GM18907 (cell line): Measurements from ENCODE around the gene GRIA1.

Experiments used
- ATAC-seq: cut with Tn5 transposase; IDR thresholded peaks from one replicate; pipeline ENCODE4 v1.9.1; 2021; ENCODE audit warnings: mild to moderate bottlenecking, moderate library complexity; ENCODE audit not compliant: unreplicated experiment

GRIA1 gene

GRCh38 chr5:153496835-153497234, 6.4 kb downstream of the GRIA1 start:
- no peak for ATAC-seq

- no peak for ATAC-seq
Observed at GRCh38 chr5:153498516-153498915, 8.0 kb downstream of the GRIA1 start.

GRCh38 chr5:153500178-153500577, 9.7 kb downstream of the GRIA1 start:
- ATAC-seq = no peak

GRCh38 chr5:153504726-153505125, 14.3 kb downstream of the GRIA1 start:
- ATAC-seq = no peak

GRCh38 chr5:153508700-153509099, 18.2 kb downstream of the GRIA1 start:
- ATAC-seq = no peak

GRCh38 chr5:153511622-153512021, 21.2 kb downstream of the GRIA1 start:
- ATAC-seq = no peak

- no peak for ATAC-seq
Observed at GRCh38 chr5:153513156-153513555, 22.7 kb downstream of the GRIA1 start.

GRCh38 chr5:153515301-153515700, 24.8 kb downstream of the GRIA1 start:
- no peak for ATAC-seq

GRCh38 chr5:153516504-153517240, 26.2 kb downstream of the GRIA1 start:
- no peak for ATAC-seq

- ATAC-seq = no peak
Observed at GRCh38 chr5:153517241-153517611, 26.8 kb downstream of the GRIA1 start.

GRCh38 chr5:153520137-153520536, 29.7 kb downstream of the GRIA1 start:
- ATAC-seq = no peak

- ATAC-seq = no peak
Observed at GRCh38 chr5:153520952-153521351, 30.5 kb downstream of the GRIA1 start.

GRCh38 chr5:153523211-153523610, 32.7 kb downstream of the GRIA1 start:
- no peak for ATAC-seq

- no peak for ATAC-seq
Observed at GRCh38 chr5:153523831-153524230, 33.4 kb downstream of the GRIA1 start.

- ATAC-seq = no peak
Observed at GRCh38 chr5:153525536-153525935, 35.1 kb downstream of the GRIA1 start.

GRCh38 chr5:153530357-153531143, 40.1 kb downstream of the GRIA1 start:
- ATAC-seq = no peak

GRCh38 chr5:153533546-153533945, 43.1 kb downstream of the GRIA1 start:
- no peak for ATAC-seq

- no peak for ATAC-seq
Observed at GRCh38 chr5:153534102-153534501, 43.6 kb downstream of the GRIA1 start.

GRCh38 chr5:153537207-153537606, 46.7 kb downstream of the GRIA1 start:
- no peak for ATAC-seq

GRCh38 chr5:153539983-153540382, 49.5 kb downstream of the GRIA1 start:
- ATAC-seq = no peak

GRCh38 chr5:153542536-153542935, 52.1 kb downstream of the GRIA1 start:
- ATAC-seq = no peak

- no peak for ATAC-seq
Observed at GRCh38 chr5:153543288-153543687, 52.8 kb downstream of the GRIA1 start.
